IPS-NIHi7 (cell line): Measurements from ENCODE around the gene LITAF.
"Not testable (repeated sequence)": the region's sequence is repeated elsewhere in the genome, so short reads cannot be mapped to it uniquely, and the experiment has no call there.

Source experiments
- DNase-seq: peaks from one replicate; pipeline ENCODE4 v3.0.0; 2012; ENCODE audit warnings: mixed read lengths; ENCODE audit errors: extremely low spot score

Gene LITAF

DNA sequence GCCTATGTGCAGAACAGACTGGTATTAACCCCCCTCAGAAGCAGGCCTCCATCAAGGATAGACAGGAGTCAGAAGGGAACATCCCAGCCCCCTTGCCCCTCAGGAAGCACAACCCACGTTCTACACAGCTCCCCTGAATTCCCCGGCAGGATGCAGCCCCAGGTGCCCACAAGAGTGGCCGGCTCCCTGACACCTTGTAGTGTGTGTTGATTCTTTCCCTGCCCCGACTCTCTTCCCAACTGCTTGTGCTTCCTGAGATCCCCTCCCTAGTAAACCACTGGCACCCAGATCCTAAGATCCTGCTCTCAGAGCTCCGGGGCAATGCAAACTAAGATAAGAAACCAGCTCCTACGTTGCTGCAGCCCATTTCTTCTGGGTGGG is 34.8 kb upstream of the LITAF start:
- DNase-seq = no peak

DNA sequence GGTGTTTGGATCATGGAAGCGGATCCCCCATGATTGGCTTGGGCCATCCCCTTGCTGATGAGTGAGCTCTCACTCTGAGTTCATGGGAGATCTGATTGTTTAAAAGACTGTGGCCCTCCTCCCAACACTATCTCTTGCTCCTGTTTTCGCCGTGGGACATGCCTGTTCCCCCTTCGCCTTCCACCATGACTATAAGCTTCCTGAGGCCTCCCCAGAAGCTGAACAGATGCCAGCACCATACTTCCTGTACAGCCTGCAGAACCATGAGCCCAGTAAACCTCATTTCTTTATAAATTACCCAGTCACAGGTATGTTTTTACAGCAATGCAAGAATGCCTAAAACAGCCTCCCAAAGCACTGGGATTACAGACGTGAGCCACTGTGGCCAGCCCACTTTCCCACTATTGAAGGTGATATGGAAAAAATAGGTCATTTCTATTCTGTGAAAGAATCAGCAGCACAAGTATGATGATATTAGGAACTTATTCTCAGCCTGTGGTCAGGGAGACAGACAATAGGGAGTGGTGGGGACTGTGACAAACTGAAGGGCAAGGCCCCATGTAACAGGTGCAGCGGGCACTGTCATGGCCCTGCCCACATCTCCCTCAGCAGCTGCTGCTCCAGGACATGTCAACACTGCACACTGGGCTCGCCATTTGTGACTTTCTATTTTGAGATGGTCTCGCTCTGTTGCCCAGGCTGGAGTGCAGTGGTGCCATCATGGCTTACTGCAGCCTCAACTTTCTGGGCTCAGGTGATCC is 33.7 kb upstream of the LITAF start:
- DNase-seq = no peak

DNA sequence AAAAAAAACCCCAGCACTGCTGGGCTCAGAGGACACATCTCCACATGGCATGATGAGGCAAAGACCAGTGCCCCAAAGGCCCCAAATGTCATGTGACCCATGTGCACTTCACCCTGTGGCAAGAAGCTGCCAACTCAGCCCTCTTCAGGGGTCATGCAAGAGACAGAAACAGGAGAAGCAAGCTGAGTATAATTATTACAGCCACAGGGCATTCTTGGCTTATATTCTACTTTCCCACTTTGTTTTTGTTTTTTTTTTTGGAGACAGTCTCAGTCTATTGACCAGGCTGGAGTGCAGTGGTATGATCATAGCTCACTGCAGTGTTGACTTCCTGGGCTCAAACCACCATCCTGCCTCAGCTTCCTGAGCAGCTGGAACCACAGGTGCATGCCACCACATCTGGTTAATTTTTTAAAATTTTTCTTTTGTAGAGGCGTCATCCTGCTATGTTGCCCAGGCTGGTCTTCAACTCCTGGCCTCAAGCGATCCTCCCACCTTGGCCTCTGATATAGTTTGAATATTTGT is 32.7 kb upstream of the LITAF start:
- DNase-seq = no peak

DNA sequence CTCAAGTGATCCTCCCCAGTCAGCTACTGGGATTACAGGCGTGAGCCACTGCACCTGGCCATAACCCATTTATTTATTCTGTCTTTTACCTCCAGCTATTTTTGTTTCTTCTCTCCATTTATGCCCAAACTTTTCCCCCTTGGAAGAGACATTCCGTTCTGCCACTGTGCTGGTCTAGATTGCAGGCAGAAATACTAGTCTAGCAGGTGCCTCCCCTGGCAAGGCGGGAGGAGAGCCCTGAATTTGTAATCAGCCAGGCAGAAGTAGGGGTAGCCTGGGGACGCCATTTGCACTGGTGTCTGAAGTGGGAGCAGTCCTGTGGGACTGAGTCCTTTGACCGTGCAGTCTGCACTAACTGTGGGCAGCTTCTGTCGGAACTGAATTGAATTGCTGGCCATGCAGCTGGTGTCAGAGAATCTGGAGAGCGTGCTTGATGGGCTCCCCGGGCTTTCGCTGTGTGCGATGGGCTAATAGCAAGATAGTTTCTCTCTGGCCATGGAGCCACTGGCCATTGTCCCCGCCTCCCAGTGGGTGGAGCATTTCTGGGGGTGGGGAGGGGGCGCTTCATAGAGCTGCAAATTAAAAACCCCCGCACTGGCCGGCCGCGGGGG is 31.5 kb upstream of the LITAF start:
- no peak for DNase-seq

DNA sequence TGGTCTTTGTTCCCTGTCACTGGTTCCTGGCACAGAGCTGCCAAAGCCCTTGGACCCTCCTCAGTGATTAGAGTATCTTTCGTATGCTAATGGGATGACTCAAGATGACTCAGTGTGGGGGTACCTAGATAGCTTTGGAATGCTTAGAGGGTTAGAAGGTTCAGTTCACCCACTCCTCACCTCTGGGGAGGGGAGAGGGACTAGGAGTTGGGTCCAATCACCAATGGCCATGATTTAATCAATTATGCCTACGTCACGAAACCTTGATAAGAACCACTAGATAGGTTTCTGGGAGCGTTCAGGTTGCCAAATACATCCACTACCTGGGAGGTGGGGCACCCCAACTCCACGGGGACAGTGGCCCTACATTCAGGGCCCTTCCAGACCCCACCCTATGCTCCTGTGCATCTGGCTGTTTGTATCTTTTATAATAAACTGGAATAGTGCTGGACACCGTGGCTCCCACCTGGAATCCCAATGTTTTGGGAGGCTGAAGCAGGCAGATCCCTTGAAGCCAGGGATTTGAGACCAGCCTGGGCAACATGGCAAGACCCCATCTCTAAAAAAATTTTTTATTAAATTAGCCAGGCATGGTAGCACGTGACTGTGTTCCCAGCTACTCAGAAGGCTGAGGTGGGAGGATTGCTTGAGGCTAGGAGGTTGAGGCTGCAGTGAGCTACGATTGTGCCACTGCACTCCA is 29.2 kb upstream of the LITAF start:
- DNase-seq = peak; percentile 84

DNA sequence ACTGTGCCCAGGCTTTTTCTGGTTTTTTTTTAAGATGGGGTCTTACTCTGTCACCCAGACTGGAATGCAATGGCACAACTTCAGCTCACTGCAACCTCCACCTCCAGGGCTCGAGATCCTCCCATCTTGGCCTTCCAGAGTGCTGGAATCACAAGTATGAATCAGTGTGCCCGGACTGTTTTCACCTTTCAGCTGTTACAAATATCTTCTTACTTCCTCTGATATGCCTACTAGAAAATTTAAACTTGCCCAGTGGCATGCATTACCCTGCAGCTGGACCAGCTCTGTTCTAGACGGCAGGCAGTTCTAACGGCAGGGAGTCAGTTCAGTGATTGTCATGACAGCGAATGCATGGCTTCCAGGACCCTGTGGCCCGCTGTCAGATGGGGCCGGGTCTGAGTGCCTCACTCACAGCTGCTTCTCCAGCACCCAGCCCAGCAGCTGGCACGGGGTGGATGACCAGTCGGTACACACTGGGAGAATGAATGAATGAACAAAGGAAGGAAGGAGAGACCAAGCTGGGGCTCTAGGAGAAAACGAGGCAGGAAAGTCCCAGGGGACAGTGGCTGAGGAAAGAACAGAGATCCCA is 28.0 kb upstream of the LITAF start:
- no peak for DNase-seq

DNA sequence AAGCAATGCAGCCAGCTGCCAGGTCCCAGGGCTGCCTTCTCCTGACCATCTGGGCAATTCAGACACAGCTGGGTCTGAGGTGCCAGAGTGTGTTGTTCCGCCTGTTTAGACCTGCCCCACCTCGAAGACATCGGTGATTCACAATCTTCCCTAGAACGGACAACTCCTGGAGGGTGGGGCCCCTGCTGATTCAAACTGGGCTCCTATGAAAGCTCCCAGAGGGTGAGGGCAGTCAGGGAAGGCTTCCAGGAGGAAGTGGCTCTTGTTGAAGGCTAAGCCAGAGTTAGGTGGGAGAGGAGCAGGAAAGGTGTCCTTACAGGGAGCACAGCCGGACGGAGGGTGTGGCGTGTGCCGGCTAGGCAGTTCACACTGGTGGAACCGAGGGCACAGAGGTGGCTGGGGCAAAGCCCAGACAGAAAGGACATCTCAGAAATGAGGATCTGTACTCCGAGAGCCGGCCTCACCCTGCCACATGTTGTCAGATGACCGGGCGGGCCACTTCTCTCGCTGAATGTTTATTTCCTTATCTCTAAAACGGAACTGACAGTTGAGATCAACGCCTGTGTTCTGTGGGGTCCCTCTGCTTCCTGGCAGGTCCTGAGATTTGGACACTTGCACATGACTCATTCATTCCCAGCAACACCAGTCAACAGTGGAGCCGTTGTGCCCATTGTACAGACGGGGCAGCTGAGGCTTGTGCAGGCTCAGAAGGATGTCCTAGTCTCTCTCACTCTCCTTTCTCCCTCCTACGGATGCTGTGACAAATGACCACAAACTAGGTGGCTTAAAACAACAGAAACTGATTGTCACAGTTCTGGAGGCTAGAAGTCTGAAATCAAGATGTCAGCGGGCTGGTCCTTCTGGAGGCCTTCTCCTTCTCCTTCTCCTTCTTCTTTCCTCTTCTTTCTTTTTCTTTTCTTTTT is 26.9 kb upstream of the LITAF start:
- no peak for DNase-seq

DNA sequence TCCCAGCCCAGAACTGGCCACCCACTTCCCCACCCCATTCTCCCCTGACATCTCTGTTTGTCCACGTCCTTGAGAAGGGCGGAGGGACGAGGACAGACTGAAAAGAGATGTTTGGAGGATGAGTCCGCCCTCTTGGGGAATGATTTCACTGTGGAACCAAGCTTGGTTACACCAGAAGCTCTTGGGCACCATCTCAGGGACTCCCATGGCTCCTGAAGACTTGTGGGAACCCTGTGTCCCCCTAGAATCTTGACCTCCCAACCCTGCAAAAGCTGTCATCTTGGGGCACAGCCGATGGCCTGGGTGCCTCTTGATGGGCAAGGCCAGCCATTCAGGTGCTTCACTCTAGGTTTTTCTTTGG is 25.9 kb upstream of the LITAF start:
- no peak for DNase-seq

DNA sequence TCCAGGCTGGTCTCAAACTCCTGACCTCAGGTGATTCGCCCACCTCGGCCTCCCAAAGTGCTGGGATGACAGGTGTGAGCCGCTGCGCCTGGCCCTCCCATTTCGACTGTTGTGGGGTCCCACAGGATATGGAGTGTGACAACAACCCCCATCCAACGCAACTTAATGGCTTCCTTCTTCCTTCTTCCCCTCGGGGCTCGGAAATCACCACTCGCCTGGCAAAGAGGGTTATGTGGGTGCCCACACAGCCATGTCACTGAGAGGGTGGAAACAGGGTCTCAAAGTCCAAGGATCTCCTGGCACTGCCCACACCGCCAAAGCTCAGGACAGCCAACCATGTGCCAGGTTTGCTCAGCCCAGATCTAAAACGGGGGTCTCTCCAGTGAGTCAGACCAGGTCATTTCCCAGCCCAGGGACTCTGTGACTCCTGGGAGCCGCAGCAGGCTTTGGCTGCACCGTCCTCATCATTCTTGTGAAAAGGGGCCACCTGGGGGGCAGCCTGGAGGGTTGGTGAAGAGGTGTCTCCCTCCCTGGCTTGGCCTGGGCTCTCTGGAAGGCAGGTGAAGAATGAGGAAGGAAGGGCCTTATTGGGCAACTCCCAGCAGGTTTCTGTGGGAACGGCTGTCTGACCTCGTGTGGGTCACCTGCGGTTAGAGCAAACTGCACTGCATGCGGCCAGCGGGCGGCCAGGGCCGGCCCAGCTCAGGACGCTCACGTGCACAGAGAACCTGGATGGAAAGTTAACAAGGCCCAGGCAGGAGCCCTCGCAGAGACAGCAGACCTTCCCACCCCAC is 25.3 kb upstream of the LITAF start:
- no peak for DNase-seq

DNA sequence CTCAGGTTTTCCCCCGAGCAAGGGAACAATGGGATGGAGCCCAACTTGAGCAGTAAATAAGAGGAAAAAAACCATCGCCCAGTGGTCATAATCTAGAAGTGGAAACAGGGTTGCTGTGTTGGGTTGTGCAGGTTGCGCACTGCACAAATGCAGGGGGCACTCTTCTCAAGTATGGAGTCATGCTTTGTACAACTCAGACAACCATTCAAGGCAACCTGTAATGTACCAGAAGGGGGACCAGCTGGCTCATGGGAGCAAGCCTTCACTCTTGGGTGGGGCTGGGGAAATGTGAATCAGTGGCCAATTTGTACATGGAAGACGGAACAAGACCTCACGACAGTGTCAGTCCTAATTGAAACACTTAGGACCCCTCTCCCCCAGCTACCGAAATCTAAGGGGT is 23.9 kb upstream of the LITAF start:
- no peak for DNase-seq

DNA sequence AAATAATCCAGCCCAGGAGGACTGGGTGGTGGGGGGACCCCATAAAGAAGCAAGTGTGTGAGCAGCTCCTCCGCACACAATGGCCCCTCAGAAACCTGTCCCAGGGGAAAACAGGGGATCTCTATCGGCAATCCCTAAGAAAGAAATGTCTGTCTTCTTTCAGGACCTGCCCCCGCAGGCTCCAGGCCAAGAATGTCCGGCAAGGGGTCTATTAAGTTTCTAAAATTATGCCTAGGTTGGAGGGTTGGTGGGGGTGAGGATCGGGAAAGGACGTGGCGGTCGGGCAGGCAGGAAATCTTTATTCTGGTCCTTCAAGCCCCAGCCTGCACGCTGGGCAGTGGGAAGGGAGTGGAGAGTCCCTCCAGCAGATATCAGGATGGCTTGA is 23.4 kb upstream of the LITAF start:
- no peak for DNase-seq

DNA sequence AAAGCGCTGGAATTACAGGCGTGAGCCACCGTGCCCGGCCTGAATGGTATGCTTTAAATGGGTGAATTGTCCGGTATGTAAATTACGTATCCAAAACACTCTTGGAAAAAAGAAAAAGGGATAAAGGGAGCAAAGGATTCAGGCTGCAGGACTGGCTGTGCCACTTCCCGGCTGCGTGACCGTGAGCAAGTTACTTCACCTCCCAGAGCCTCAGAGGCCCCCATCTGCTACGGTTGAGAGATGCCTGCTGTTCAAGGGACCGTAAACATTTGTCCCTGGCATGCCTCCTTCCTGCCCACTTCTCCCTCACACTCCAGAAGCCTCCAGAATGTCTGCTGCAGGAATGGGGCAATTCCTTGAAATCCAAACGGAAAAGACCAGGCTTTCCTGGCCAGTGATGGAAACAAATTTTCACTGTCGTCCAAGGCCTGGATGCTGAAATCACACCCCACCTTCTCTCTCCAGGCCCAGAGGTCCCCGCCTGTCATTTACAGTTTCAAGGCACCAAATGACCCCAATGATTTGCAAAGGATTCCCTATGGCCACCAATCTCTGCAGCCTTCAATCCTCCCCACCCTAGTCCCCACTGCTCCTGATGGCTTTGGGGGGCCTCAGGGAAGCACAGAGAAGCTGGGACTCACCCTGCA is 22.9 kb upstream of the LITAF start:
- no peak for DNase-seq

DNA sequence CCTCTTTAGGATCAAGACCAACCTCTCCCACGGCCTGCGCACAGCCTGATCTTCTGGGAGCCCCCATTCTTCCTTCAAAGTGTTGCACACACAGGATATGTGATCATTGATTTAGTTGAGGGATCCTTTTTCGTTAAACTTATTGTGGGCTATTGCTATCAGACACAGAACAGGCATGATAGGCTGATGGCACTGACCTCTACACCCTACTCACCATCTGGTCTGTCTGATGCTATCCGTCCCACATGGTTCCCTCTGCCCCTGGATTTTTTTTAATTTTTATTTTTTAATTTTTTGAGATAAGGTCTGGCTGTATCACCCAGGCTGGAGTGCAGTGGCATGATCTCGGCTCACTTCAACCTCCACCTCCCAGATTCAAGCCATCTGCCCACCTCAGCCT is 19.2 kb upstream of the LITAF start:
- DNase-seq = no peak

DNA sequence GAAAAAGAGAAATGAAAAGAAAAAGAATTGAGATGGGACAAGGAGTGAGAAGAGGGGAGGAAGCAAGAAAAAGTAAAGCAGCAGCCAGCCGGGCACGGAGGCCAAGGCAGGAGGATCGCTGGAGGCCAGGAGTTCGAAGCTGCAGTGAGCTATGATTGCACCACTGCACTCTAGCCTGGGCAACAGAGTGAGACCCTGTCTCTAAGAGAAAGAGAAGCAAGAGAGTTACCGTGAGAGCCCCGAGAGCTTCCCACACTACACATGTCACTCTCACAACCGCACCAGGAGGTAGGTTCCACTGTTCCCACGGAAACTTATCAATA is 18.8 kb upstream of the LITAF start:
- DNase-seq = no peak

DNA sequence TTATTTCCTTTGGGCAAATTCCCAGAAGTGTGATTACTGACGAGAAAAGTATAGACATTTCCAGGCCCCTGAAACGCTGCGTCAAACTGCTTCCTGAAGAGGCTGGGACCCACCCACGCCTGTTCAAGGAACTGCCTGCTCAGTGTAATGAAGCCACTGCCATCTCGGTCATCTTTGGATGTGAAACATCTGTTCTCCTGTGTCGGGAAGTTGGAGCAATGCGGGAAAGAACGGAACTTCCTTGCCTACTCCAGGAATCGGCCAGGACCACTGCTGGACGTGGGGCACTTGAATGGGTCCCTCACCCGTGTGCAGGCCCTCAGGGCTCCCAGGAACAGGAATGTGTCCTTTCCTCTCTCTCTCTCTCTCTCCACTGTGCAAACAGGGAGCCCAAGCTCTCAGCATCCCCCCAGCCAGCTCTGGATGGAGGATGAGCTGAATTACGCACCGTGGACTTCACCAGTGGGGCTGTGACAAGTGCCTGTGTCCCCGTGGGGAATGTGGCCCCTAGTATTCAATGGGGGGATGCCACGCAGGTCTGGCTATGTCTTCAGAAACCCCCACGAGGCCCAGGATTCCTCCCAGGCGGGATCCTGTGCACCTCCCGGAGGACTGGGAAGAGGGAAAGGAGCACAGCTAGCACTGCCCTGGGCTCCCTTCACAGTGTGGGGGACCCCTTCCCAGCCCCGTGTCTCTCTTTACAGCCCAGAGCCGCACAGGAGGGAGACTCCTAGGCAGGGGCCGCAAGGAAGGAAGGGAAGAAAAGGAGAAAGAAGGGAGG is 18.3 kb upstream of the LITAF start:
- no peak for DNase-seq

DNA sequence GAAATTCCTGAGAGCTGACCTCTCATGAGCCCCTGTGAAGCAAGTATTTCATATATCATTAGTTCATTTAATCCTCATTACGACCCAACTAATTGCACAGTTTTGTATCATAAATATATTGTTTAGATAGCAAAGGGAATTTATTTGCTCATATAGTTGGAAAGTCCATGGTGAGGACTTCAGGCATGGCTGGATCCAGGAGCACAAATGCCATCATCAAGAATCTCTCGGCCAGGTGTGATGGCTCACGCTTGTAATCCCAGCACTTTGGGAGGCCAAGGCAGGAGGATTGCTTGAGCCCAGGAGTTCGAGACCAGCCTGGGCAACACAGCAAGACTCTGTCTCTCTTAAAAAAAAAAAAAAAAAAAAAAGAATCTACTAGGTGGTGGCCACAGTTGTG is 17.6 kb upstream of the LITAF start:
- not testable (repeated sequence) for DNase-seq

DNA sequence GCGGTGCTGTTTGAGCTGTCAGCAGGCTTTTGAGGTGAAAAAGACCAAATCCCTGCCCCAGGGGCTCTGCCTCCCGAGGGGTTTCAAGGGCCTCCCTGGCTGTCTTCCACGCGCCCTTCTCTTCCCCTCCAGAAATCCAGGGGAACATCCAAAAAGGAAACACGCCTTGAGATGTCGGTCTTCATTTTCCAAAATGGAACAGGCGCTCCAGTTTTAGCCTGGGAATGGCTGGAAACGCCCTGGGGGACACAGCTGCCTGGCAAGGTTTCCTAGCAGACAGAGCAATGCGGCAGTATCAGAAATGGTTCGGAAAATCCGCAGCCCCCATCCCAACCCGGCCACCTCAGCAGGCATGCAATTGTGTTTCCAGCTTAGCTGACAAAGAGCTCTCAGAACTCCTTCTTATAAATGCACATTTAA is 16.6 kb upstream of the LITAF start:
- DNase-seq = no peak

DNA sequence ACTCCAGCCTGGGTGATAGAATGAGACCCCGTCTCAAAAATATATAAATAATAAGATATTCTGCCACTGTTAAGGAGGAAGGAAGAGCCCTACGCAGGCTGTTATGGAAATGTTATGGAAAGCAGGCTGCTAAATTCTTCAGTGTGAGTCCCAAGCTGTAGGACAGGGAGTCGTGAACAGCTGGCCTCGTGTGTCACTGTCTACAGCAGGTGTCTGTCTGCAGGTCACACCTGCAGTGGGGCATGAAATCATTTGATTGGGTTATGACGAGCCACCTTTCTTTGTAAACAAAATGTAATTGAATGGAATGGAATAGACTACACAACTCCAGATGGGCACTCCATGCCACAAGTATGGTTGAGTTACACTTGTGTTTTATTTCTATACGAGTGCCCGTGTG is 15.6 kb upstream of the LITAF start:
- no peak for DNase-seq

DNA sequence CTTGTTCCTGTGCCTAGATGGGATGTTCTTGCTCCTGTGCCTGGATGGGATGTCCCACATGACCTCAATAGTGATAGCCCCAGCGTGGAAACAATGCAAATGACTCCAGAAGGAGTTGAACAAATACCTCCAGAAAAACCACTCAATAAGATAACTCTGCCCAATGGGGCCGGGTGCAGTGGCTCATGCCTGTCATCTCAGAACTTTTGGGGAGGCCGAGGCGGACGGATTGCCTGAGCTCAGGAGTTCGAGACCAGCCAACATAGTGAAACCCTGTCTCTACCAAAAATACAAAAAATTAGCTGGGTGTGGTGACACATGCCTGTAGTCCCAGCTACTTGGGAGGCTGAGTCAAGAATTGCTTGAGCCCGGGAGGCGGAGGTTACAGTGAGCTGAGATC is 15.2 kb upstream of the LITAF start:
- DNase-seq = no peak

DNA sequence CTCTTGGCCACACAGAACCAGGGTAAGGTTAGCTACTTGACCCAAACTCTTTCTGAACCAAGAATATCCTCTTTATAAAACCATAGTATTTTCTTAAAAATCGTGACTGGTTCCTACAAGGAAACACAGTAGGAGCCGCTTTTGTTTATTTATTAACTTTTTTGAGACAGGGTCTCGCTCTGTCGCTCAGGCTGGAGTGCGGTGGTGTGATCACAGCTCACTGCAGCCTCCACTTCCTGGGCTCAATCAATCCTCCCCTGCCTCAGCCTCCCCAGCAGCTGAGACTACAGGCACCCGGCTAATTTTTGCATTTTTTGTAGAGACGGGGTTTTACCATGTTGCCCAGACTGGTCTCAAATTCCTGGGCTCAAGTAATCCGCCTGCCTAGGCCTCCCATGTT is 14.7 kb upstream of the LITAF start:
- no peak for DNase-seq
